ENCODE data around the gene ERF.

ERF gene

GRCh38 chr19:42275103-42275502 is 20.2 kb upstream of the ERF start:
- ATAC-seq: no peak
- TF ChIP-seq POU6F1 (CRISPR knock-in tag; IDR thresholded peaks at IDR 0.05; ENCODE audit: borderline replicate concordance, low read depth): no peak
- no peak for TF ChIP-seq PPARA (CRISPR knock-in tag; IDR thresholded peaks at IDR 0.05; ENCODE audit: borderline replicate concordance)
- TF ChIP-seq CSDC2 (CRISPR knock-in tag; IDR thresholded peaks at IDR 0.05): no peak
- no peak for TF ChIP-seq ZFP30 (CRISPR knock-in tag; IDR thresholded peaks at IDR 0.05)
- no peak for TF ChIP-seq TCF4 (CRISPR knock-in tag; IDR thresholded peaks at IDR 0.05; ENCODE audit: borderline replicate concordance)
- no peak for TF ChIP-seq PATZ1 (CRISPR knock-in tag; IDR thresholded peaks at IDR 0.05; ENCODE audit: borderline replicate concordance)
- no peak for TF ChIP-seq ESRRG (CRISPR knock-in tag; IDR thresholded peaks at IDR 0.05)
- no peak for TF ChIP-seq ZNF565 (CRISPR knock-in tag; conservative IDR thresholded peaks at IDR 0.05; ENCODE audit: low read depth)

DNA sequence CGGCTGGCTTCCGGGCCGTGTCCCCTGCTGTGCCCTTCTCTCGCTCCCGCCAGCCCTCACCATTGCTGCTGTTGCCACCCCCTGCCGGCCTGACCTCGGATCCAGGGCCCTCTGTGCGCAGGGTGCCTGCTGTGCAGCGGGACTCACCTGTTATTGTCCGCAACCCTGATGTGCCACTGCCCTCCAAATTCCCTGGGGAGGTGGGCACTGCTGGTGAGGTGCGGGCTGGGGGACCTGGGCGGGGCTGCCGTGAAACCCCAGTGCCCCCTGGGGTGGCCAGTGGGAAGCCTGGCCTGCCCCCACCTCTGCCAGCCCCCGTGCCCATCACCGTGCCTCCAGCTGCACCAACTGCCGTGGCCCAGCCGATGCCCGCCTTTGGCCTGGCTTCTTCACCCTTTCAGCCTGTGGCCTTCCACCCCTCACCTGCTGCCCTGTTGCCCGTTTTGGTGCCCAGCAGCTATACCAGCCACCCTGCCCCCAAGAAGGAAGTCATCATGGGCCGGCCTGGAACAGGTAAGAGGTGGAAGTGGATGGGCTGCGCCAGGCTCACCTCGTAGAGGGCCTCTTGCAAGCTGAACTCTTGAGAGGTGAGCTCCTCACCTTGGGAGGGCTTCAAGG is 19.2 kb upstream of the ERF start:
- TF ChIP-seq TOX (CRISPR knock-in tag; IDR thresholded peaks at IDR 0.05; ENCODE audit: borderline replicate concordance): no peak
- no peak for TF ChIP-seq ARNTL (CRISPR knock-in tag; IDR thresholded peaks at IDR 0.05; ENCODE audit: borderline replicate concordance, low read depth)
- TF ChIP-seq ZC3H10 (CRISPR knock-in tag; IDR thresholded peaks at IDR 0.05): no peak
- TF ChIP-seq, protein P1, sequence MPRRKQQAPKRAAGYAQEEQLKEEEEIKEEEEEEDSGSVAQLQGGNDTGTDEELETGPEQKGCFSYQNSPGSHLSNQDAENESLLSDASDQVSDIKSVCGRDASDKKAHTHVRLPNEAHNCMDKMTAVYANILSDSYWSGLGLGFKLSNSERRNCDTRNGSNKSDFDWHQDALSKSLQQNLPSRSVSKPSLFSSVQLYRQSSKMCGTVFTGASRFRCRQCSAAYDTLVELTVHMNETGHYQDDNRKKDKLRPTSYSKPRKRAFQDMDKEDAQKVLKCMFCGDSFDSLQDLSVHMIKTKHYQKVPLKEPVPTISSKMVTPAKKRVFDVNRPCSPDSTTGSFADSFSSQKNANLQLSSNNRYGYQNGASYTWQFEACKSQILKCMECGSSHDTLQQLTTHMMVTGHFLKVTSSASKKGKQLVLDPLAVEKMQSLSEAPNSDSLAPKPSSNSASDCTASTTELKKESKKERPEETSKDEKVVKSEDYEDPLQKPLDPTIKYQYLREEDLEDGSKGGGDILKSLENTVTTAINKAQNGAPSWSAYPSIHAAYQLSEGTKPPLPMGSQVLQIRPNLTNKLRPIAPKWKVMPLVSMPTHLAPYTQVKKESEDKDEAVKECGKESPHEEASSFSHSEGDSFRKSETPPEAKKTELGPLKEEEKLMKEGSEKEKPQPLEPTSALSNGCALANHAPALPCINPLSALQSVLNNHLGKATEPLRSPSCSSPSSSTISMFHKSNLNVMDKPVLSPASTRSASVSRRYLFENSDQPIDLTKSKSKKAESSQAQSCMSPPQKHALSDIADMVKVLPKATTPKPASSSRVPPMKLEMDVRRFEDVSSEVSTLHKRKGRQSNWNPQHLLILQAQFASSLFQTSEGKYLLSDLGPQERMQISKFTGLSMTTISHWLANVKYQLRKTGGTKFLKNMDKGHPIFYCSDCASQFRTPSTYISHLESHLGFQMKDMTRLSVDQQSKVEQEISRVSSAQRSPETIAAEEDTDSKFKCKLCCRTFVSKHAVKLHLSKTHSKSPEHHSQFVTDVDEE (CRISPR knock-in tag; IDR thresholded peaks at IDR 0.05): no peak
- TF ChIP-seq ISL1 (CRISPR knock-in tag; IDR thresholded peaks at IDR 0.05): no peak
- no peak for TF ChIP-seq ZFP3 (CRISPR knock-in tag; IDR thresholded peaks at IDR 0.05)
- no peak for TF ChIP-seq ZNF70 (CRISPR knock-in tag; IDR thresholded peaks at IDR 0.05)
- no peak for TF ChIP-seq RARB (CRISPR knock-in tag; IDR thresholded peaks at IDR 0.05)
- TF ChIP-seq SNAI2 (CRISPR knock-in tag; IDR thresholded peaks at IDR 0.05): no peak
- TF ChIP-seq TCF4 (CRISPR knock-in tag; IDR thresholded peaks at IDR 0.05; ENCODE audit: borderline replicate concordance): no peak
- TF ChIP-seq OSR1 (CRISPR knock-in tag; IDR thresholded peaks at IDR 0.05): no peak
- TF ChIP-seq BACH2 (CRISPR knock-in tag; IDR thresholded peaks at IDR 0.05; ENCODE audit: borderline replicate concordance): no peak
- TF ChIP-seq PPARA (CRISPR knock-in tag; IDR thresholded peaks at IDR 0.05; ENCODE audit: borderline replicate concordance): no peak
- TF ChIP-seq ZFP30 (CRISPR knock-in tag; IDR thresholded peaks at IDR 0.05): no peak
- TF ChIP-seq PATZ1 (CRISPR knock-in tag; IDR thresholded peaks at IDR 0.05; ENCODE audit: borderline replicate concordance): no peak
- ATAC-seq: no peak

DNA sequence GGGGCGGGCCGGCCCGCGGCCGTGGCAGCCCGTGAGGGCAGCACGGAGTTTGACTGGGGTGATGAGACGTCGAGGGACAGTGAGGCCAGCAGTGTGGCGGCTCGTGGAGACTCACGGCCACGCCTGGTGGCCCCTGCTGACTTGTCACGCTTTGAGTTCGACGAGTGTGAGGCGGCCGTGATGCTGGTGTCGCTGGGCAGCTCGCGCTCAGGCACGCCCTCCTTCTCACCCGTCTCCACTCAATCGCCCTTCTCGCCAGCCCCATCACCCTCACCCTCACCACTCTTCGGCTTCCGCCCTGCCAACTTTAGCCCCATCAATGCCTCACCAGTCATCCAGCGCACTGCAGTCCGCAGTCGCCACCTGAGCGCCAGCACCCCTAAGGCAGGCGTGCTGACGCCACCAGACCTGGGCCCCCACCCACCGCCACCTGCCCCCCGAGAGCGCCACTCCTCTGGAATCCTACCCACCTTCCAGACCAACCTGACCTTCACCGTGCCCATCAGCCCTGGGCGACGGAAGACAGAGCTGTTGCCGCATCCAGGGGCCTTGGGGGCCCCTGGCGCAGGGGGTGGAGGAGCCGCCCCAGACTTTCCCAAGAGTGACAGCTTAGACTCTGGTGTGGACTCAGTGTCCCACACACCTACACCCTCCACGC is 18.6 kb upstream of the ERF start:
- no peak for TF ChIP-seq ESRRG (CRISPR knock-in tag; IDR thresholded peaks at IDR 0.05)
- TF ChIP-seq, protein P1 (CRISPR knock-in tag; IDR thresholded peaks at IDR 0.05): no peak
- no peak for TF ChIP-seq CSRNP3 (CRISPR knock-in tag; IDR thresholded peaks at IDR 0.05)
- TF ChIP-seq ZNF8 (CRISPR knock-in tag; IDR thresholded peaks at IDR 0.05): no peak
- no peak for TF ChIP-seq RARB (CRISPR knock-in tag; IDR thresholded peaks at IDR 0.05)
- TF ChIP-seq BACH2 (CRISPR knock-in tag; IDR thresholded peaks at IDR 0.05; ENCODE audit: borderline replicate concordance): no peak
- no peak for TF ChIP-seq ZFP3 (CRISPR knock-in tag; IDR thresholded peaks at IDR 0.05)
- ATAC-seq: no peak

All from SK-N-SH treated with all-trans-retinoic acid at 6 μM for 48 hours (cell line).